ENCODE data around the gene CDH26.
"Not testable (repeated sequence)": the region's sequence is repeated elsewhere in the genome, so short reads cannot be mapped to it uniquely, and the experiment has no call there.

DNA sequence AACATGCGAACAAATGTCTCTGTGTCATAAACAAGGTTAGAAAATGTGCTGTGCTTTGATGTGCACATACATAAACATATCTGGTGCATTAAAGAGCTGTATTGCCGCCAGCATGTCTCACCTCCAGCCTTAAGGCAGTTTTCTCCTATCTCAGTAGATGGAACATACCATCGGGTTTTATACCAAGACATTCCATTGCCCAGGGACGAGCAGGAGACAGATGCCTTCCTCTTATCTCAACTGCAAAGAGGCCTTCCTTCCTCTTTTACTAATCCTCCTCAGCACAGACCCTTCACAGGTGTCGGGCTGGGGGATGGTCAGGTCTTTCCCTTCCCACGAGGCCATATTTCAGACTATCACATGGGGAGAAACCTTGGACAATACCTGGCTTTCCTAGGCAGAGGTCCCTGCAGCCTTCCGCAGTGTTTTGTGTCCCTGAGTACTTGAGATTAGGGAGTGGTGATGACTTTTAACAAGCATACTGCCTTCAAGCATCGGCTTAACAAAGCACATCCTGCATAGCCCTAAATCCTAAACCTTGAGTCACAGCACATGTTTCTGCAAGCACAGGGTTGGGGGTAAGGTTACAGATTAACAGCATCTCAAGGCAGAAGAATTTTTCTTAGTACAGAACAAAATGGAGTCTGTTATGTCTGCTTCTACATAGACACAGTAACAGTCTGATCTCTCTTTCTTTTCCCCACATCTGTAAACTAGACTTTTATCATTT, 83.4 kb downstream of the CDH26 start:
- not testable (repeated sequence) for TF ChIP-seq EZH2 (optimal IDR thresholded peaks at IDR 0.05; ENCODE audit: low read depth, low read length); EZH2phosphoT487 (IDR thresholded peaks at IDR 0.05; ENCODE audit: low read length)
- TF ChIP-seq, protein P1, sequence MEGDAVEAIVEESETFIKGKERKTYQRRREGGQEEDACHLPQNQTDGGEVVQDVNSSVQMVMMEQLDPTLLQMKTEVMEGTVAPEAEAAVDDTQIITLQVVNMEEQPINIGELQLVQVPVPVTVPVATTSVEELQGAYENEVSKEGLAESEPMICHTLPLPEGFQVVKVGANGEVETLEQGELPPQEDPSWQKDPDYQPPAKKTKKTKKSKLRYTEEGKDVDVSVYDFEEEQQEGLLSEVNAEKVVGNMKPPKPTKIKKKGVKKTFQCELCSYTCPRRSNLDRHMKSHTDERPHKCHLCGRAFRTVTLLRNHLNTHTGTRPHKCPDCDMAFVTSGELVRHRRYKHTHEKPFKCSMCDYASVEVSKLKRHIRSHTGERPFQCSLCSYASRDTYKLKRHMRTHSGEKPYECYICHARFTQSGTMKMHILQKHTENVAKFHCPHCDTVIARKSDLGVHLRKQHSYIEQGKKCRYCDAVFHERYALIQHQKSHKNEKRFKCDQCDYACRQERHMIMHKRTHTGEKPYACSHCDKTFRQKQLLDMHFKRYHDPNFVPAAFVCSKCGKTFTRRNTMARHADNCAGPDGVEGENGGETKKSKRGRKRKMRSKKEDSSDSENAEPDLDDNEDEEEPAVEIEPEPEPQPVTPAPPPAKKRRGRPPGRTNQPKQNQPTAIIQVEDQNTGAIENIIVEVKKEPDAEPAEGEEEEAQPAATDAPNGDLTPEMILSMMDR (IDR thresholded peaks at IDR 0.05; ENCODE audit: low read length): not testable (repeated sequence)
